ENCODE results near the gene FAAP20.

FAAP20 gene

DNA sequence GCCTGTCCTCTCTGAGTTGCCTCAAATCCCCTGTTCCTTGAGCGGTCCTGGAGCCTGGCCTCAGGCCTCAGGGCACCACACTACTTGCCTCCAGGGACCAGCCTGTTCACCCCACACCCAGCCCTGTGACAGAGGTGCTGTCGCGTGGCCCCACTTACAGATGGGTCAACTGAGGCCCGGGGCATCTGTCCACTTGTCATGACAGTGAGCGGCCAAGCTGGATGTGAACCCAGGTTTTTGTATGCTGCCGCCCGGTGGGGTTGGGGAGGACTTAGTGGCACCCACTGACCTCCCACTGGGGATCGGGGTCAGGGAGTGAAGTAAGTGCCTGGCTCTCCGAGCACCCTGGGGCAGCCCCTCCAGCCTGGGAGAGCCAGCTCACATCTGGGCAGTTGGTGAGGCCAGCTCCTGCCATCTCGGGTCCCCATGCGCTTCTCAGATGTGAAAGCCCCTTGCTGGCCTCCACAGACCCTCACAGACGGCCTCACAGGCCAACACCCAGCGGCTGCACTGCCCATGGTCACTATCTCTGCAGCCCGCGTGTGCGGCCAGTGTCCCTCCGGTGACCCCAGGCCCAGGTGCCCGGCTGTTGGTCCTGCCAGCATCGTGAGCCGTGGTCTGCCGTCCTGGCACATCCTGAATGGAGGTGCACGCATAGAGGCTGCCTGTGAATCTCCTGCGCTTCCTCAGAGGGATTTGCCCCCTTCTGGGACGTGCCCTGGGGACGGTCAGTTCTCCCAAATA is 9.3 kb upstream of the FAAP20 start:
- TF ChIP-seq, protein P1, sequence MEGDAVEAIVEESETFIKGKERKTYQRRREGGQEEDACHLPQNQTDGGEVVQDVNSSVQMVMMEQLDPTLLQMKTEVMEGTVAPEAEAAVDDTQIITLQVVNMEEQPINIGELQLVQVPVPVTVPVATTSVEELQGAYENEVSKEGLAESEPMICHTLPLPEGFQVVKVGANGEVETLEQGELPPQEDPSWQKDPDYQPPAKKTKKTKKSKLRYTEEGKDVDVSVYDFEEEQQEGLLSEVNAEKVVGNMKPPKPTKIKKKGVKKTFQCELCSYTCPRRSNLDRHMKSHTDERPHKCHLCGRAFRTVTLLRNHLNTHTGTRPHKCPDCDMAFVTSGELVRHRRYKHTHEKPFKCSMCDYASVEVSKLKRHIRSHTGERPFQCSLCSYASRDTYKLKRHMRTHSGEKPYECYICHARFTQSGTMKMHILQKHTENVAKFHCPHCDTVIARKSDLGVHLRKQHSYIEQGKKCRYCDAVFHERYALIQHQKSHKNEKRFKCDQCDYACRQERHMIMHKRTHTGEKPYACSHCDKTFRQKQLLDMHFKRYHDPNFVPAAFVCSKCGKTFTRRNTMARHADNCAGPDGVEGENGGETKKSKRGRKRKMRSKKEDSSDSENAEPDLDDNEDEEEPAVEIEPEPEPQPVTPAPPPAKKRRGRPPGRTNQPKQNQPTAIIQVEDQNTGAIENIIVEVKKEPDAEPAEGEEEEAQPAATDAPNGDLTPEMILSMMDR (IDR thresholded peaks at IDR 0.05; ENCODE audit: low read depth, low read length, missing control alignments): no peak
- no peak overlapping the region for H3K4me3 ChIP-seq (ENCODE audit: low read depth, low read length)
- no peak for DNase-seq (ENCODE audit: low read depth)

DNA sequence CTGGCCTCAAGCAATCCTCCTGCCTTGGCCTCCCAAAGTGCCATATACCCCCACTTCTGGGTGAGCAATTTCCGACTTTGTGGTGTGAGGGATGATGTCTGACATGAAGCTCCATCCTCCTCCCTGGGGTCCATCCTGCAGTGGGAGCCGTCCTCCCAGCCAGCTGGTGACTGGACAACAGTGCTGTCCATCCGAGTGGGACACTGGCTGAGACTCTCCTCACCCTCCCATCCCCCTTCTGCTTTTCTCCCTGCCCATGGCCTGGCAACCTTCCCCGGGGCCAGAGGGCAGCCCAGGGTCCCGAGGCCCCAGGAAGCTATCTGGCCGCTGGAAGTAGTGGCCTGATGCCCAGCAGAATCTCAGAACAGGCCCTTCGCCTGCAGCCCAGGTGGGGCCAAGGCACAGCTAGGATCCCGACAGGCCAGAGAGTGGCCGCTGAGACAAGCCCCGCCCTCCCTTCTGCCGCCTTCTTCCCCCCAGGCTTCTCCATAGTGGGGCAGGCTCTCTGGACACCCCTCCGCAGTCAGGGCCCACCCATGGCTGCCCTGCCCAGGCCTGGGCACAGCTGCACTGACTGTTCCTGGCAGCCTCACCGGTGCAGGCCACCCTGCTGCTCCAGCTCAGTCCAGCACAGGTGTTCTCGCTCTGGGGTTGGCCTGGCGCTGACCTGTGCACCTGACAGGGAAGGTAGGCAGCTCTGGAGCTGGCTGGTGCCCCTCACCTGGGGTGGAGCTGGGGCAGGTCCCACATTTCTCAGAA is 8.4 kb upstream of the FAAP20 start:
- no peak overlapping the region for H3K4me3 ChIP-seq (ENCODE audit: low read depth, low read length)
- TF ChIP-seq, protein P1 (IDR thresholded peaks at IDR 0.05; ENCODE audit: low read depth, low read length, missing control alignments): no peak
- DNase-seq (ENCODE audit: low read depth): no peak

DNA sequence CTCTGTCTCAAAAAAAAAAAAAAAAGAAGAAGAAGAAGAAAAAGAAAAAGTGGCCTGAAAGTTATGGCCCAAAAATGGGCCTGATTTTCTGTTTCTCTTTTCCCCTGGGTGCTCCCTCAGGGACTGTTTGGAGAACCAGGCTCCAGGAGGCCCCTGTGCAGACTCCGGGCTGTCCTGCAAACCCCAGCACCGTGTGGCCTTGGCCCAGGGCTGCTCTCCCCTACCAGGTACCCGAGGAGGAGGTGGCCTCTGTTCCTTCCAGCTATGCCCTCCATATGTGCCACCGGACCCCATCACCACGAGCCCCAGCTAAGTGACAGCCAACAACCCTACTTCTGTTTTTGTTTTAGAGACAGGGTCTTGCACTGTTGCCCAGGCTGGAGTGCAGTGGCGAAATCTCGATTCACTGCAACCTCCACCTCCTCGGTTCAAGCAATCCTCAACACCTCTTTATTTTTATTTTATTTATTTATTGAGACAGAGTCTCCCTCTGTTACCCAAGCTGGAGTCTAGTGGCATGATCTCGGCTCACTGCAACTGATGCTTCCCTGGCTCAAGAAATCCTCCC is 7.5 kb upstream of the FAAP20 start:
- no peak overlapping the region for H3K4me3 ChIP-seq (ENCODE audit: low read depth, low read length)
- TF ChIP-seq, protein P1 (IDR thresholded peaks at IDR 0.05; ENCODE audit: low read depth, low read length, missing control alignments): no peak
- no peak for DNase-seq (ENCODE audit: low read depth)

DNA sequence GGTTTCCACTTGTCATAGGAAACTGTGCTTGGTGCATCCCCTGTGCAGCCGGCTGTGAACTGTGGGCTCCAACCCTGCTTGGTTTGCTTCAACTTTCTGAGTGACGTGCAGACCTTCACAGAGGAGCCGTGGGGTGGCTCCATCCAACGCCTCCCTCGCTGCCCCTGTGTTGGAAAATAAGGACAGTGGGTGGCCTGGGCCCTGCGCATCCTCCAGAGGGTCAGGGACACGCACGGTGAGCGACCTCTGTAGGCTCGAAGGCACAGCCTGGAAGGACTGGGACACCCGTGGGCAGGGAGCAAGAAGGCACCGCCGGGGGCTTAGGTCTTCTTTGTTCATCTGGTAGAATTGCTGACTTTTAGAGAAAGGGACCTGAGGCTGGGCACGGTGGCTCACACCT is 6.5 kb upstream of the FAAP20 start:
- TF ChIP-seq, protein P1 (IDR thresholded peaks at IDR 0.05; ENCODE audit: low read depth, low read length, missing control alignments): no peak
- H3K4me3 ChIP-seq (ENCODE audit: low read depth, low read length): no peak overlapping the region
- DNase-seq (ENCODE audit: low read depth): no peak

DNA sequence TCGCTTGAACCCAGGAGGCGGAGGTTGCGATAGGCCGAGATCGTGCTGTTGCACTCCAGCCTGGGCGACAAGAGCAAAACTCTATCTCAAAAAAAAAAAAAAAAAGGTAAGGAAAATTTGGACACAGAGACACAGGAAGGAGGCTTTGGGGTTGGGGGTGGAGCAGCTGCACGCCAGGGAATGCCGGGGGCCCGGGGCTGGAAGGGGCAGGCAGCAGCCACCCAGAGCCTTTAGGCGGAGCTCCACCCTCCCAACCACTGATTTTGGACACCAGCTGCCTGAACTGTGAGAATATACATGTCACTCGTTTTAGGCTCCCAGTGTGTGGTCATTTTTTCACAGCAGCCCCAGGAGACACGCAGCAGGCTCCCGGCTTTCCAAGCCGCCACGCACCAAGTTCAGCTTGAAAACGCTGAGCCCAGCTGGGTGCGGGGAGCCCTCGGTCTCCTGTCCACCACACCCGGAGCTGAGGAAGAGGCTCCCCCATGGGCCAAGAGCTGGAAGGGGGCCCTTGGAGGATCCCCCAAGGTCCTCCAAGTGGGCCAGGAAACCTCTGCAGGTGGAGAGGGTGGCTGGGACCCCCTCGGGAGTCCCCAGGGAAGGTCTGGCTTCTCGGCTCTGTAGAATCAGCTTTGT is 5.9 kb upstream of the FAAP20 start:
- no peak for DNase-seq (ENCODE audit: low read depth)
- TF ChIP-seq, protein P1 (IDR thresholded peaks at IDR 0.05; ENCODE audit: low read depth, low read length, missing control alignments): no peak
- no peak overlapping the region for H3K4me3 ChIP-seq (ENCODE audit: low read depth, low read length)

DNA sequence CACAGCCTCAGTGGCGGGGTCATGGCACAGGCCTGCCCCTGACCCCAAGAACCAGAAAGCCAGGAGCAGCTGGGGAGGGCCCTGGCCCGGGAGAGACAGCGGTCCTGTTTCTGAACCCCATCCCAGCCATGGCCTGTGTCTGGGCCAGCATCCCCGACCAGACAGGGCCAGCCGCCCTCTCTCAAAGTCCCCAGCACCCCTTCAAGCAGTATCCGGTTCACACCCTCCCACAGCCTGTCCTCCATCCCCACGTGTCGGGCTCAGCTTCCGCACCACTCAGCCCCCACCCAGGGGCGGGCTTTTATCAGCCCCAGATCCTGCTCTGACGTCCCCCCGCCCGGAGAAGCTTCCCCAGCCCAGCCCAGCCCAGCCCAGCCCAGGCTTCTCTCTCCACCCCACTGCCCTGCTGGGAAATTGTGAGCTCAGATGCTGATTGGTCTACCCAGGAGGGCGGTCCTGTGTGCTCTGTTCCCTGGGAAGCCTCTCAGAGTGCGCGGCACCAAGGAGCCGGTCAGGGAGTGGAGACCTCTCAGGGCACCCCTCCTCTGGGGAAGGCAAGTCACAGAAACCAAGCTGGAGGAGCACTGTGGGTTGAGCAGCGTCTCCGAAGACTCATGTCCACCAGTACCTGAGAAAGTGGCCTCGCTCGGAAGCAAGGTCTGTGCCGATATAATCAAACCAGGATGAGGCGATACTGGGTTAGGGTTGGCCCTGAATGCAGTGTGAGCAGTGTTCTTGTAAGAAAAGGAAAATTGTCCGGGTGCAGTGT is 4.7 kb upstream of the FAAP20 start:
- TF ChIP-seq, protein P1 (IDR thresholded peaks at IDR 0.05; ENCODE audit: low read depth, low read length, missing control alignments): no peak
- H3K4me3 ChIP-seq (ENCODE audit: low read depth, low read length): peak overlapping the region; percentile 43
- DNase-seq (ENCODE audit: low read depth): peak; percentile 34

Measured in GM12864 (cell line).